ENCODE data around the gene SIRT2. TPM values are rescaled to one million over a fixed set of nuclear protein-coding genes. Genes with fewer than 3 reads are reported as not detected.
A peak's percentile ranks its signal among the peaks of the same experiment; 100 is the strongest.

Gene SIRT2
- polyA plus RNA-seq, 3 donors, result 57.5 to 65.9 (median 64.3) TPM

DNA sequence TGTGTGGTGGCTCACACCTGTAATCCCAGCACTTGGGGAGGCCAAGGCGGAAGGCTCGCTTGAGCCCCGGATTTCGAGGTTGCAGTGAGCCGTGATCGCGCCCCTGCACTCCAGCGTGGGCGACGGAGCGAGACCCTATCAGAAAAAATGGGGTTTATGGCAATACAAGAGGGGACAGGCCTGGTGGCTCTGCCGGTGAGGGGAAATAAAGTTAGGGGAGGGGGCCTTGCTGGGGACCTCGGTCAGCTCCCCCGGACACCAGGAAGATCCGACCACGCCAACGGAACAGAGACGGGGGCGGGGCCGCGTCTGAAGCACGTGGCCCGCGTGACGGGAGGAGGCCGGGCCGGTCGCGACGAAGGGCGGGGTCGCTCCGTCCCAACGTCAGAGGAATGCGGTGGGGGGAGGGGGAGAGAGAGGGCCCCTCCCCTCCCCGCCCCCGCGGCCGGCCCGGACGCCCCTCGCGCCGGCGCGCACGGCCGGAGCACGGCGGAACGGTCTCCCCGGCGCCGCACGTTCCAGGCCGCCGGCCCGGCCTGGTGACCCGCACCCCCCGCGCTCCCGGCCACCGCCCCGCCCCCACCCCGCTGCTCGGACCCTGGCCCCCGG is 47.7 kb downstream of the SIRT2 start:
- no peaks in the 10 kb centered on the region for H3K9me3 ChIP-seq (replicated peaks in 1 of 2; ENCODE audit: control insufficient read depth in 1 of 2, insufficient read depth in 1 of 2, low read length in 2 of 2)
- peak overlapping the region; percentile 98 to 99 (median 99) for H3K27ac Mint-ChIP-seq
- peak overlapping the region; percentile 98 for H3K4me2 ChIP-seq (replicated peaks; ENCODE audit: extremely low read depth, low read length, poor library complexity, severe bottlenecking)
- H3K27ac ChIP-seq (ENCODE audit: low read depth in 1 of 2, low read length in 2 of 2), result peak overlapping the region; percentile 98 to 99
- TF ChIP-seq, protein P1, sequence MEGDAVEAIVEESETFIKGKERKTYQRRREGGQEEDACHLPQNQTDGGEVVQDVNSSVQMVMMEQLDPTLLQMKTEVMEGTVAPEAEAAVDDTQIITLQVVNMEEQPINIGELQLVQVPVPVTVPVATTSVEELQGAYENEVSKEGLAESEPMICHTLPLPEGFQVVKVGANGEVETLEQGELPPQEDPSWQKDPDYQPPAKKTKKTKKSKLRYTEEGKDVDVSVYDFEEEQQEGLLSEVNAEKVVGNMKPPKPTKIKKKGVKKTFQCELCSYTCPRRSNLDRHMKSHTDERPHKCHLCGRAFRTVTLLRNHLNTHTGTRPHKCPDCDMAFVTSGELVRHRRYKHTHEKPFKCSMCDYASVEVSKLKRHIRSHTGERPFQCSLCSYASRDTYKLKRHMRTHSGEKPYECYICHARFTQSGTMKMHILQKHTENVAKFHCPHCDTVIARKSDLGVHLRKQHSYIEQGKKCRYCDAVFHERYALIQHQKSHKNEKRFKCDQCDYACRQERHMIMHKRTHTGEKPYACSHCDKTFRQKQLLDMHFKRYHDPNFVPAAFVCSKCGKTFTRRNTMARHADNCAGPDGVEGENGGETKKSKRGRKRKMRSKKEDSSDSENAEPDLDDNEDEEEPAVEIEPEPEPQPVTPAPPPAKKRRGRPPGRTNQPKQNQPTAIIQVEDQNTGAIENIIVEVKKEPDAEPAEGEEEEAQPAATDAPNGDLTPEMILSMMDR (IDR thresholded peaks at IDR 0.05), result no peak
- H3K27me3 Mint-ChIP-seq (ENCODE audit: low read depth in 3 of 3), result peaks cover 0 to 5% (median 5%) of the 10 kb centered on the region in 3 donors
- peak overlapping the region; percentile 88 to 94 for H3K4me3 Mint-ChIP-seq
- H3K27me3 ChIP-seq (ENCODE audit: control insufficient read depth in 2 of 2, insufficient read depth in 2 of 2, low read length in 2 of 2), result no peaks in the 10 kb centered on the region
- 2% methylated on average over 34 of the region's 67 CpGs for WGBS (ENCODE audit: insufficient coverage)
- H3K4me1 Mint-ChIP-seq, result peaks cover 29% of the 10 kb centered on the region
- H3K79me2 ChIP-seq (ENCODE audit: insufficient read depth, low read length), result peaks cover 35% of the 10 kb centered on the region
- H3K36me3 ChIP-seq (replicated peaks in 1 of 2; ENCODE audit: control insufficient read depth in 1 of 2, insufficient read depth in 2 of 2, low read length in 2 of 2), result peaks cover 11 to 18% of the 10 kb centered on the region in 2 donors
- H2AFZ ChIP-seq (ENCODE audit: insufficient read depth, low read depth, low read length, poor library complexity, severe bottlenecking), result peak overlapping the region; percentile 52
- H3K36me3 Mint-ChIP-seq, result peaks cover 15 to 22% of the 10 kb centered on the region in 2 donors
- peak overlapping the region; percentile 99 for H3K9ac ChIP-seq (ENCODE audit: insufficient read depth, low read length, poor library complexity, severe bottlenecking)
- H3K9me3 Mint-ChIP-seq, result peaks cover 0 to 3% (median 0%) of the 10 kb centered on the region in 7 donors
- peak; percentile 89 to 94 (median 91) for DNase-seq
- H3K4me3 ChIP-seq (replicated peaks in 1 of 3; ENCODE audit: low read depth in 2 of 3, low read length in 3 of 3), result peak overlapping the region; percentile 83 to 90 (median 86)
- H3K4me1 ChIP-seq (ENCODE audit: control insufficient read depth in 1 of 2, insufficient read depth in 2 of 2, low read length in 2 of 2), result peaks cover 32 to 42% of the 10 kb centered on the region in 2 donors
- intact Hi-C loops (cut with micrococcal nuclease), result loop anchor here (2.0 to 5.0 kb wide), 3 partner anchors 17 to 46 kb away; partner anchors contain the start of genes ECH1 (in 1 of the 2), NFKBIB (in 1 of the 2) and SIRT2 (in 1 of the 2)
- H4K20me1 ChIP-seq (ENCODE audit: insufficient read depth, low read length), result peaks cover 25% of the 10 kb centered on the region

DNA sequence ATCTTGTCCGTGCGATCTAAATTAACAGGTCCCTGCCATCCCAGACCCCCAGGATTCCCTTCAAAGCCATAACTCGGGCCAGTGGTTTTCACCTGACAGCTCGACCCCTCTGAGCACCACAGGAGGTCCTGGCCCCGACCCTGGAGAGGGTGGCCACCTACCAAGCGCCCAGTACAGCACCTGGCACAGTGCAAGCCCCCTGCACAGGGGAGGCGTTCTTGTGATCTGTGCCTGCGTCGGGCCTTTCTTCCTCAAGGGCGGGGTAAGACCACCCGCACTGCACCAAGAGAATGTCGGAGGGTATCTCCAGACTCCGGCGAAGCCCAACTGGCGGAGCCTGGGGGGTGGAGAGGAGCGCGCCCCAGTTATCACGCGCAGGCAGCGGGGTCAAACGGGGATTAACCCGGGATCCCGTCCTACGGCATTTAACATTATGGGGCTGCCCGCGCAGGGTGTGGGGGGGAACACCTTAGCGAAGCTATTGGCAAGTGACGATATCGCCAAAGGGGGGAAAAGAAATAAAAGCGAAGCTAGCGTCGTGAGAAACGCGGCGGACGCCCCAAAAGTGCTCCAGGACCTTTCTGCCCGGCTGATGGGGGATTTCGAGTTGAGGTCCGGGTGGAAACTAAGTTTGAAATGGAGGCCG is 48.3 kb downstream of the SIRT2 start:
- H3K27me3 ChIP-seq (ENCODE audit: control insufficient read depth in 2 of 2, insufficient read depth in 2 of 2, low read length in 2 of 2), result no peaks in the 10 kb centered on the region
- TF ChIP-seq, protein P1 (IDR thresholded peaks at IDR 0.05), result no peak
- H2AFZ ChIP-seq (ENCODE audit: insufficient read depth, low read depth, low read length, poor library complexity, severe bottlenecking), result peak overlapping the region; percentile 52
- intact Hi-C loops (cut with micrococcal nuclease), result loop anchor here (1.0 to 5.0 kb wide), 3 partner anchors 20 to 48 kb away; partner anchors contain the start of genes NFKBIB (in 2 of the 2), SIRT2 (in 2 of the 2) and ECH1 (in 1 of the 2)
- H3K9me3 ChIP-seq (replicated peaks in 1 of 2; ENCODE audit: control insufficient read depth in 1 of 2, insufficient read depth in 1 of 2, low read length in 2 of 2), result no peaks in the 10 kb centered on the region
- H3K4me1 ChIP-seq (ENCODE audit: control insufficient read depth in 1 of 2, insufficient read depth in 2 of 2, low read length in 2 of 2), result peaks cover 32 to 42% of the 10 kb centered on the region in 2 donors
- Mint-ChIP-seq H3K27ac (peak overlapping the region; percentile 98 to 99 (median 99)), H3K36me3 (peaks cover 19 to 27% of the 10 kb centered on the region in 2 donors), H3K9me3 (peaks cover 0 to 2% (median 0%) of the 10 kb centered on the region in 7 donors), H3K27me3 (ENCODE audit: low read depth in 3 of 3) (peaks cover 0 to 5% (median 3%) of the 10 kb centered on the region in 3 donors), H3K4me3 (peak overlapping the region; percentile 88 to 94), H3K4me1 (peaks cover 29% of the 10 kb centered on the region)
- H4K20me1 ChIP-seq (ENCODE audit: insufficient read depth, low read length), result peaks cover 31% of the 10 kb centered on the region
- peak overlapping the region; percentile 80 to 90 (median 86) for H3K4me3 ChIP-seq (replicated peaks in 1 of 3; ENCODE audit: low read depth in 2 of 3, low read length in 3 of 3)
- peaks cover 17 to 25% of the 10 kb centered on the region in 2 donors for H3K36me3 ChIP-seq (replicated peaks in 1 of 2; ENCODE audit: control insufficient read depth in 1 of 2, insufficient read depth in 2 of 2, low read length in 2 of 2)
- peaks cover 42% of the 10 kb centered on the region for H3K79me2 ChIP-seq (ENCODE audit: insufficient read depth, low read length)
- H3K9ac ChIP-seq (ENCODE audit: insufficient read depth, low read length, poor library complexity, severe bottlenecking), result peak overlapping the region; percentile 81
- DNase-seq, result peak in 1 of 3 donors; percentile 31
- H3K4me2 ChIP-seq (replicated peaks; ENCODE audit: extremely low read depth, low read length, poor library complexity, severe bottlenecking), result peak overlapping the region; percentile 98
- WGBS (ENCODE audit: insufficient coverage), result under 1% methylated on average over 35 of the region's 40 CpGs
- peak overlapping the region; percentile 98 to 99 for H3K27ac ChIP-seq (ENCODE audit: low read depth in 1 of 2, low read length in 2 of 2)
